T-helper 2 cell (primary cell): ENCODE results near the gene TMA7.
A peak's percentile ranks its signal among the peaks of the same experiment; 100 is the strongest.
"Not testable (repeated sequence)": the region's sequence is repeated elsewhere in the genome, so short reads cannot be mapped to it uniquely, and the experiment has no call there.

Experiments used
- DNase-seq, 5 experiments: peaks; one replicate each; pipeline versions ENCODE4 v3.0.0 to v3.0.0-alpha.2; 2012 to 2022

TMA7 gene

GRCh38 chr3:48437812-48438211 is 2.2 kb upstream of the TMA7 start:
- no peak for DNase-seq

GRCh38 chr3:48440590-48440958 is 517 bp downstream of the TMA7 start:
- peak in 2 of 5 experiments; percentile 20 to 33 for DNase-seq

GRCh38 chr3:48441940-48442339 is 1.9 kb downstream of the TMA7 start:
- no peak for DNase-seq

- no peak for DNase-seq
These were observed 5.3 kb downstream of the TMA7 start for GRCh38 chr3:48445277-48445882.

GRCh38 chr3:48446043-48446424 is 6.0 kb downstream of the TMA7 start:
- no peak for DNase-seq

GRCh38 chr3:48446425-48447193 is 6.6 kb downstream of the TMA7 start, which contains the start of gene ATRIP:
ATRIP (plus strand) TSS chr3:48446737; CDS start chr3:48446846, 109 bp downstream.
- peak; percentile 78 to 84 (median 83) for DNase-seq

- no peak for DNase-seq
These were observed 11.2 kb downstream of the TMA7 start for GRCh38 chr3:48451270-48451669.

- no peak for DNase-seq
These were observed 16.4 kb downstream of the TMA7 start for GRCh38 chr3:48456456-48456855.

- DNase-seq, result no peak
These were observed 19.3 kb downstream of the TMA7 start for GRCh38 chr3:48459331-48459730.

- no peak for DNase-seq
These were observed 19.9 kb downstream of the TMA7 start for GRCh38 chr3:48459773-48460516.

GRCh38 chr3:48460517-48460902 is 20.5 kb downstream of the TMA7 start:
- no peak for DNase-seq

- not testable (repeated sequence) for DNase-seq
These were observed 21.7 kb downstream of the TMA7 start for GRCh38 chr3:48461767-48462166.

GRCh38 chr3:48463703-48464102 is 23.6 kb downstream of the TMA7 start:
- DNase-seq, result no peak

GRCh38 chr3:48464713-48465221 is 24.7 kb downstream of the TMA7 start:
- DNase-seq, result no peak

GRCh38 chr3:48465237-48465530 is 25.1 kb downstream of the TMA7 start:
- no peak for DNase-seq

GRCh38 chr3:48465531-48466378 is 25.7 kb downstream of the TMA7 start:
- DNase-seq, result peak; percentile 49 to 91 (median 66)

GRCh38 chr3:48466386-48467109 is 26.5 kb downstream of the TMA7 start:
- peak in 3 of 5 experiments; percentile 11 to 71 (median 27) for DNase-seq

GRCh38 chr3:48467110-48467454 is 27.0 kb downstream of the TMA7 start:
- DNase-seq, result no peak

- no peak for DNase-seq
These were observed 27.6 kb downstream of the TMA7 start for GRCh38 chr3:48467473-48468267.

- no peak for DNase-seq
These were observed 28.3 kb downstream of the TMA7 start for GRCh38 chr3:48468329-48468731.
